GM21737 (cell line): Measurements from ENCODE around the gene PPA2.
"Not testable (repeated sequence)": the region's sequence is repeated elsewhere in the genome, so short reads cannot be mapped to it uniquely, and the experiment has no call there.

Experiments
- ATAC-seq: cut with Tn5 transposase; IDR thresholded peaks from one replicate; pipeline ENCODE4 v1.9.1; 2021; ENCODE audit warnings: mild to moderate bottlenecking, moderate library complexity; ENCODE audit not compliant: unreplicated experiment

Gene PPA2

GRCh38 chr4:105473324-105474098, at the start of gene PPA2:
Gene PPA2, minus strand, starts transcription at chr4:105474062. Its CDS starts 12 bp downstream, at chr4:105474050.
- peak; percentile 89 for ATAC-seq

- no peak for ATAC-seq
Observed at GRCh38 chr4:105520819-105521790, 47.2 kb upstream of the PPA2 start.

DNA sequence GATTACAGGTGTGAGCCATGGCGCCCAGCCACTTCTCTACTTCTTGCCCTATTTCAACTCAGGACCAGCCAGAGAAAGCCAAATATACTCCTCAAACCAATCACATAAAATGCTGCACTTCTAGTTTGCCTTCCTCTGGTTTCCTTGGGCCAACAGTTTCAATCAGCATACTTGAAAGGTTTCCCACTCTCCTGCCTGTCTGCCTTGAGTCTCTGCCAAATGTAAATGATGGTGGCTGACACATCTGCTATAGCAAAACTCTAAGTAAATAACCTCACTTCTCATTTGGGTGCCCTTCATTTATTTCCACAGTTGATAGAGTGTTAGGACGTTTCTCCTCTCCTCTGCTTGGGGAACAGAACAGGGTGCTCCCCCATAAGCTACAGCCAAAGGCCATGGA, 36.4 kb upstream of the PPA2 start:
- ATAC-seq = no peak

DNA sequence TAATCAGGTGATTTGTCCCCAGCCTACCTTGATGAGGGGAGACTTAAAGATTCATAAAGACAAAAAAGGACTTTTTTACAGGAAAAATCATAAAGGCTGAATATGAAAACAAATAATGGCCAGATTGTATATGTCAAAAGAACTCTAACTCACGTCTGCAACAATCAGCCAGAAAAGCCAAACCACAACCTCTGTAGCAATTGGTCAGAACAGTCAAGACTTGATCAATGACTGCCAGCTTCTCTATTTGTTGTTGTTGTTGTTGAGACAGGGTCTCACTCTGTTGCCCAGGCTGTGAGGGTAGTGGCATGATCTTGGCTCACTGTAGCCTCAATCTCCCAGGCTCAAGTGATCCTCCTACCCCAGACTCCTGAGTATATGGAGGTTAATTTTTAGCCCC, 35.9 kb upstream of the PPA2 start:
- ATAC-seq = peak; percentile 7

DNA sequence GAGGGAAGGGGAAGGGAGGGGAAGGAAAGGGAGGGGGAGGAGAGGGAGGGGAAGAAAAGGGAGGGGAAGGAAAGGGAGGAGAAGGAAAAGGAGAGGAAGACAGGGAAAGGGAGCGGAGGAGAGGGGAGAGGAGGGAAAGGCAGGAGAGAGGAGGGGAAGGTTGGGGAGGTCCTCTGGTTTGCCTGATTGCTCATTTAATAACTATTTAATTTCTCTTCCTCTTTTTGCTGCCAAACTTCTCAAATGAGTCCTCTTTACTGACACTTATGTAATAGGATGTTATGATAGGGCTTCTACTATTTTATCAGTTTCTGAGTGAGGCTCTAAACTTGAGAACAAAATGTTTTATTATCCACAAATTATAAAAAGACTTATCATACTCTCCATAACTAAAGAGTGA, 35.4 kb upstream of the PPA2 start:
- ATAC-seq = peak; percentile 95

DNA sequence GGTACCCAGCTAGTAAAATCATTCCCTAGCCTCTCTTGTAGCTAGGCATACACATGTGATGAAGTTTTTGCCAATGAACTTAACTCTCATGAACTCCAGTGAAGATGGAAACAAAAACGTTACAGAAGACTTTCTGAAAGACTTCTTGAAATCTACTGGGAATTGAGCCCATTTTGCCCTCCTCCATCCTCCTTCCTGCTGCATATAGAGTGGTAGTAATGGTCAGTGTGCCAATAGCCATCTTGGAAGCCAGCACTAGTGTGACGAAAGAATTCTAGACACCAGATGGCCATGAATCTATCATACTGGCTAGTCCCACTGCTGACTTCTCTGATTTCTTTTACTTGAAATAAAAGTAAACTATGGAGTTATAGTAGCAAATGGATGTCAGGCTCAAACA, 30.9 kb upstream of the PPA2 start:
- ATAC-seq = no peak

- no peak for ATAC-seq
Observed at GRCh38 chr4:105503484-105503883, 29.6 kb upstream of the PPA2 start.

- no peak for ATAC-seq
Observed at GRCh38 chr4:105496899-105497298, 23.0 kb upstream of the PPA2 start.

DNA sequence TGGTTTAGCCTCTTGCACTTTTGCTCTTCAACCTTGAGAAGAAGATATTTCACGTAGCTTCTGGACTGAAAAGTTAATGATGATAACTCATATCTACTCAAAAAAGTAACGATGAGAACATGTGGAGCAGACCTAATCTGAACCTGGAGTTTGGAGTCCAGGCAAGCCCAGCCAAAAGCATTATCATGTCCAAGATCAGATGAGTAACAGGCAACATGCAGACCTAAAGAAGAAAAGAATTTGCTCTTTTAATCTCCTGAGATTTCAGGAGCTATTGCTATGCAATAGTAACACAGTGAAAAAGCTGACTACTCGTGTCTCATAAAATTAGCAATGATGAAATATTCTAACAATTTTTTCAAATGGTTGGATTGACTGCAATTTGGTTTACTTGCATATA, 21.8 kb upstream of the PPA2 start:
- ATAC-seq = no peak

DNA sequence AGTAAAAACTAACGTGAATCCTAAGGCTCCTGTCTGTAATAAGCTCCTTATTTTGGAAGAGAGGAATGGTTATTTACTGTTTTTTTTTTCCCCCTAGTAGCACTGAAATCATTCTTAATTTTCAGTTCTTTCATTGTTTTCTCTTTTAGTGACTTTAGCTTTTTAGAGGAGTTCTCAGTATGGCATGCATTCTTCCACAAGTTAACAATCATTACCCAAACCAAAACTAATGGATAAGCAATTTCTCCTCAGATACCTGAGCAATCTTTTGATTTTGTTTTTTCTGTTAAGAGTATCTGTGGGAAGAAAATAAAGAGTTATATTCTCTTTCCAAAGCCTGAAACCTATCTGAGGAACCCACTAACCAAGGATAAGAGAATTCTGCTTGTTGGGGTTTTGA, 16.7 kb upstream of the PPA2 start:
- ATAC-seq = no peak

GRCh38 chr4:105483840-105484239, 10.0 kb upstream of the PPA2 start:
- no peak for ATAC-seq

DNA sequence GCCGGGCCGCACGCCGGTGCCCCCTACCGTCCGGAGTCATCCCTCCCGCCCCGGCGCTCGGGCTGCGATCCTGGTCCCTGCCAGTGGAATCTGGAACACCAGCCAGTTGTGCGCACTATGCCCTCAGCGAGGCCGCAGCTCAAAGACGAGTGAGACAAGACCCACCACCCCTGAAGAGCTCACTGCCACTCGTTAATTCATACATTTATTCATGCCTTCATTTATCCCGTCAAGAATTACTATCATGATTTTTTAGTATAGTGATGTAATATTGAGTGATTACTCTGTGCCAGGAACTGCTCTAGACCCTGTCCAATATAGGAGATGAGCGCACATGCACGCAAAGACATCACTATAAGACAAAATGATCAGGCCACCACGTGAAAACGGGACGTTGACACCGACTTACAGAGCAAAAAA, 247 bp upstream of the PPA2 start:
- peak; percentile 5 for ATAC-seq

- ATAC-seq = peak; percentile 0
Observed at GRCh38 chr4:105472871-105473323, 965 bp downstream of the PPA2 start.

DNA sequence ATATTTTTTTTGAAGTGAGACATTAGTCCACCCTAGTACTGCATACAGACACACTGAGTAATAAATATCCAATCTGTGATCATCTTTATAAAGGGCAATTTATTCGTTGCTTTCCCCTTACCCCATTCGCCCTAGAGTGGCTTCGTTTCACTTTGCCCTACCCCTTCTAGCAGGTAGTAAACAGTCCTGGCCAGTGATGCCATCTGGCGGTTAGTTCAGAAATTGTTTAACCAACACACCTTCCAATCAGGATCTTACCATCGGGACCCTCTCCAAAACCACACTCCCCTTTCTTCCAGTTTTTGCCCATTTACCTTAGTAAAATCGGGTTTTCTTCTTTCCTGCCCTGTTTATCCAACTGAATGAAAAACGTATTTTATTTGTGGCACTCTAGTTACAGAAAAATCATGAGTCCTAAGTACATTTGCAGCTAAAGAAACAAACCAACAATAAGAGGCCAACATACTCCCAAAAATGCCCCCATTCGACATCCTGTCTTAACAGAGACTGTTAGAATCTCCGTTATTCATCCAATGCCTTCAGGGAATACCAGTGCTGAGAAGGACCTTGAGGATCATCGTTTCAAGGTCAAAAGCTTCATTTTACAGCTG, 2.2 kb downstream of the PPA2 start:
- peak; percentile 36 for ATAC-seq

GRCh38 chr4:105470766-105471165, 3.1 kb downstream of the PPA2 start:
- ATAC-seq = no peak

DNA sequence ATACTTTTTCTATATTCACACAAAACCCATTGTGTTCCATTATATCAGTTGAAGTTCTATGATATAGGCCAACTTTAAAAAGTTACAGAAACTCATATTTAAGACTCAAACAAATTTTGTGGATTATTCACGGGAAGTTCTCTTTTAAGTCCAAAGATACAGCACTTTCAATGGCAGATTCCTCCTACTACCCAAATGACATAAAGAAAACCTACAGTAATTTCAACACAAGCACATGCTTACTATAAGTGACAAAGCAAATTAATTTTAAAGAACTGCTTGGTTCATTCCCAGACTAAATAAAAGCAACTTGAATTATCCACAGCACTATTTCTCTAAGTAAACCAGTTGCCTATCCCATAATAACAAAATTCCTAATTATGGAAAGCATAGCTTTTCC, 4.1 kb downstream of the PPA2 start:
- no peak for ATAC-seq

GRCh38 chr4:105466580-105466979, 7.3 kb downstream of the PPA2 start:
- ATAC-seq = no peak

DNA sequence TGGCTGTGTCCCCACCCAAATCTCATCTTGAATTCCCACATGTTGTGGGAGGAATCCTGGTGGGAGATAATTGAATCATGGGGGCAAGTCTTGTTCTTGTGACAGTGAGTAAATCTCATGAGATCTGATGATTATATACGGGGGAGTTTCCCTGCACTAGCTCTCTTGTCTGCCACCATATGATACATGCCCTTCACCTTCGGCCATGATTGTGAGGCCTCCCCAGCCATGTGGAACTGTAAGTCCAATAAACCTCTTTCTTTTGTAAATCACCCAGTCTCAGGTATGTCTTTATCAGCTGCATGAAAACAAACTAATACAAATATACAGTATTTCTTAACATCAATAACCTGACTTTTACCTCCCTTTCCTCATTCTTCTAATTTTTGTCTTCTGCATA, 9.3 kb downstream of the PPA2 start:
- not testable (repeated sequence) for ATAC-seq

DNA sequence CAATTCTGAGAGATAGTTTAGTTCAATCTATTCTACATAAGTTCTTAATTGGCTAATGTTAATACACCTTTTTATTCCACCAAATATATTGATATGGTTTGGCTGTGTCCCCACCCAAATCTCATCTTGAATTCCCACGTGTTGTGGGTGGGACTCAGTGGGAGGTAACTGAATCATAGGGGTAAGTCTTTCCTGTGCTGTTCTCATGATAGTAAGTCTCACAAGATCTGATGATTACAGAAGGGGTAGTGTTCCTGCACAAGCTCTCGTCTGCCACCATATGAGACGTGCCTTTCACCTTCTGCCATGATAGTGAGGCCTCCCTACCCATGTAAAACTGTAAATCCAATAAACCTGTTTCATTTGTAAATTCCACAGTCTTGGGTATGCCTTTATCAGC, 11.3 kb downstream of the PPA2 start:
- ATAC-seq = no peak

DNA sequence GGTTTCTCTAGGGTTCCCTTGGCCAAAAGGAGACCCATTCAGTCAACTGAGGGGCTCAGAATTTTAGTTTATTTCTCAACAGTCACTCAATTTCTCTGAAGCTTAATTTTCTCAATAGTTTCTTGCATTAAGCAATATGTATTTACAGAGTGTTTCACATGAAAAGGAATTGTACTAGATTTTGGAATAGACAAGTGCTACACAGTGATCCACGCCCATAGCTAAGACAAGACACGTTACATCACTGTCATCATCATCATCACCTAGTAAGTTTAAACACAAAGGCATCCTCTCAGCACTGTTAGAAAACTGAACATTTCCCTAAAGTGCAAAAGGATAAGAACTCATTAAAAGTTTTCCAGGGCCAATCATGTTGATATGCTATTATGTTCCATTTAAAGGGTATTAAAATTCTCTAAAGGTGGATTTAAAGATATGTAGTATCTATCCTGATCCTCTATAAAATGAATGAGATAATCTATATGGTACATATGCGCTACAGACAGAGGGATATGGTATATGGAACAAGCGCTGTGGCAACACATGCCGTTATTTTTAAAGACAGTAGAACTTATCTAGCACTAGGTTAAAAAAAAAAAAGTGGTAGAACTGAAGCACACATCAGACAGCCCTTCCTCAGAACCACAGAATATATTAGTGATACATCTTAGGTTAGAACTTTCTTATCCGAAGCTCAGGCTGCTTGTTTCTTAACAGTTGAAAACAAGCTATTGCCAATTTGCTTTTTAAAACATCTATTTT, 12.1 kb downstream of the PPA2 start:
- no peak for ATAC-seq

GRCh38 chr4:105461221-105461620, 12.6 kb downstream of the PPA2 start:
- no peak for ATAC-seq
